ENCODE data around the gene PIANP.
"Not testable (repeated sequence)": the region's sequence is repeated elsewhere in the genome, so short reads cannot be mapped to it uniquely, and the experiment has no call there.

The PIANP gene

GRCh38 chr12:6700646-6701051 is at the start of gene PIANP:
PIANP (minus strand) TSS chr12:6700815; CDS start chr12:6698061, 2,754 bp downstream.
- DNase-seq = peak; percentile 75

DNA sequence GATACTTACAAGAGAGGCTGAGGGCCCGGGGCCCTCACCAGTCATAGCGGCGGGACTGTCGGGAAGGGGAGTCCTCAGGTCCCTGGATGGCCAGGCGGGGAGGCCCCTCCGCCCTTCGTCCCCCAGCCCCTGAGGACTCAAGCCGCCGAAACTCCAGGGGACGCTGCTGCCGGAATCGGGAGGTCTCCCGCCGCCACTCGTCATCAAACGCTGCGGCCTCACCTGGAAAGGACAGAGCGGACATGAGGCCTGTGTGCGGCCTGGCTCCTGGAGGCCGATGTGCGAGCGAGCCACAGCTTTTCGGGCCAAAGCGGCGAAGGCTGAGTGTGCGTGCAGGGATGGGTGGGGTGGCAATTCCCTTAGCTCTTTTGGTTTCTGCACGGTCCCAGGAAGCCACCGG is 48.1 kb upstream of the PIANP start:
- no peak for DNase-seq

DNA sequence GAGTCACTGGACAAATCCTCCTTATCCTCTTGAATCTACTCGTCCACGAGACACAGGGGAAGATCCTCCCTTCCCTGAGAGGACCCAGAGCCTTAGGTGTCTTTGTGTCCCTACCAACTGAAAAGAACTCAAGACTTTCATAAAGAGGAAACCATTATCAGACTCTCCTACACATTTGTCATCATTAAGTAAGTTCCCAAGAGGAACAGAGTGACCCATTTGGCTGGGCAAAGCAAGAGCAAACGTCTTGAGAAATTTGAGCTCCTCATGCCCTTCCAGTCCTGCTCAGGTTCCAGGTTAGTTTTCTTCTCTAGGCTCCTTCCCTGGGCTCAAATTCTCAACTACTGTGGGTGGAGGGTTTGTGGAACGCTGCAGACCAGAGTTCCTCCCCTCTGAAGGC is 46.6 kb upstream of the PIANP start:
- no peak for DNase-seq

- DNase-seq = no peak
These were observed 45.3 kb upstream of the PIANP start for GRCh38 chr12:6745741-6746525.

- DNase-seq = not testable (repeated sequence)
These were observed 42.7 kb upstream of the PIANP start for GRCh38 chr12:6743300-6743699.

GRCh38 chr12:6742834-6743233 is 42.2 kb upstream of the PIANP start:
- DNase-seq = no peak

GRCh38 chr12:6742080-6742479 is 41.5 kb upstream of the PIANP start:
- not testable (repeated sequence) for DNase-seq

- DNase-seq = no peak
These were observed 36.1 kb upstream of the PIANP start for GRCh38 chr12:6736754-6737153.

DNA sequence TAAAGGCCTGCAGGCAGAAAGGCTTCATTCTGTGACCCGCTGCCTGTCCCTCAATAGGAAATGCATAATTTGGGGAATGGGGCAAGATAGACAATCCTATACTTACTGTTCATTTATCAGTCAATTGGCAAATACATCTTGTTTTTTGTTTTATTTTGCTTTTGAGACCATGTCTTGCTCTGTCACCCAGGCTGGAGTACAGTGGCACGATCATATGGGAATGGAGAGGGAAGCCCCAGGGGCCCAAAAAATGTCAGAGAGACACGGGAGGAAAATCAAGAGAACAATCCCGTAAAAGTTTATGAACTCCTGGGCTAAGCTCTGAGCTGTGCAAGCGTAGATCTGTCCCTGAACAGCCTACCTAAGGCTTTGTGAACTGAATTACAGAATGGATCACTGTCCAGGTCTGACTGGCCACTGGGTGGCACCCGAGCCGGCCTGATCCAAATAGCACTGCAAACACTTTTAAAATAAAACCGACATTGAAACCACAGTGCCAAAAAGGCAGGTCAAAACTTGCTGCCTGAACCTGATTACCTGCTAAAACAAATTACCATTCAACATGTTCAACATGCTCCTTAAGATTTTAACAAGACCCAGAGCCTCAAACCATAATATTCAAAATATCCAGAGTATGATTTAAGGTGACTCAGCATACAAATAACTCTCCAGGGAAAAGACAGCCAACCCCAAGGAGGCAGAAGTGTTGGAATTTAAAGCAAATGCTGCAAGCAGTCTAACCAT is 35.0 kb upstream of the PIANP start:
- DNase-seq = no peak

- no peak for DNase-seq
These were observed 34.1 kb upstream of the PIANP start for GRCh38 chr12:6734506-6735387.

- DNase-seq = no peak
These were observed 29.6 kb upstream of the PIANP start for GRCh38 chr12:6730169-6730568.

GRCh38 chr12:6729186-6729585 is 28.6 kb upstream of the PIANP start:
- DNase-seq = no peak

DNA sequence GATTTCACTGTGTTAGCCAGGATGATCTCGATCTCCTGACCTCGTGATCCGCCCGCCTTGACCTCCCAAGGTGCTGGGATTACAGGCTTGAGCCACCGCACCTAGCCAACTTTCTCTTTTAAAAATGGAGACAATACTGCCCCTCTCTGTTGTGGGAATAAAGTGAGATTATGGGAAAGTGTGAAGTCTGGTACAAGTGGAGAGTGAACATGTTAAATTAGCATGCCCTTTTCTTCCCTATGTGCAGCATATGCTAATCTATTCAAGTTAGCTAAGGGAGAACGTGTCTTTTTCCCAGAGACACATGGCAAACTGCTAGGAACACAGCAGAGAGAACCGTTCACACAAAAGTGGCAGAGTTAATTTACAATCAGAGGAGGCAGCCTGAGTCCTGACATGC is 24.7 kb upstream of the PIANP start:
- no peak for DNase-seq

DNA sequence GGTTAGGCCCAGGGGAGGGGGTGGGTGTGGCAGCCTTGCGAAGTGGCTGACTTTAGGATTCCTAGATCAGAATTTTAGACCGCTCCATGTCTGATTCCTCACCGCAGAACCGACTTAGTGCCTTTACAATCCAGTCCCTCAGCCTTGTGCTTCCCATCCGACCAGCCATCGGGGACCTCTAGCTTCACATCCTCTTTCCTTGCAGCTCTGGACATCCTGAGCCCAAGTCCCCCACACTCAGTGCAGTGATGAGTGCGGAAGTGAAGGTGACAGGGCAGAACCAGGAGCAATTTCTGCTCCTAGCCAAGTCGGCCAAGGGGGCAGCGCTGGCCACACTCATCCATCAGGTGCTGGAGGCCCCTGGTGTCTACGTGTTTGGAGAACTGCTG is 23.8 kb upstream of the PIANP start:
- DNase-seq = peak; percentile 70

DNA sequence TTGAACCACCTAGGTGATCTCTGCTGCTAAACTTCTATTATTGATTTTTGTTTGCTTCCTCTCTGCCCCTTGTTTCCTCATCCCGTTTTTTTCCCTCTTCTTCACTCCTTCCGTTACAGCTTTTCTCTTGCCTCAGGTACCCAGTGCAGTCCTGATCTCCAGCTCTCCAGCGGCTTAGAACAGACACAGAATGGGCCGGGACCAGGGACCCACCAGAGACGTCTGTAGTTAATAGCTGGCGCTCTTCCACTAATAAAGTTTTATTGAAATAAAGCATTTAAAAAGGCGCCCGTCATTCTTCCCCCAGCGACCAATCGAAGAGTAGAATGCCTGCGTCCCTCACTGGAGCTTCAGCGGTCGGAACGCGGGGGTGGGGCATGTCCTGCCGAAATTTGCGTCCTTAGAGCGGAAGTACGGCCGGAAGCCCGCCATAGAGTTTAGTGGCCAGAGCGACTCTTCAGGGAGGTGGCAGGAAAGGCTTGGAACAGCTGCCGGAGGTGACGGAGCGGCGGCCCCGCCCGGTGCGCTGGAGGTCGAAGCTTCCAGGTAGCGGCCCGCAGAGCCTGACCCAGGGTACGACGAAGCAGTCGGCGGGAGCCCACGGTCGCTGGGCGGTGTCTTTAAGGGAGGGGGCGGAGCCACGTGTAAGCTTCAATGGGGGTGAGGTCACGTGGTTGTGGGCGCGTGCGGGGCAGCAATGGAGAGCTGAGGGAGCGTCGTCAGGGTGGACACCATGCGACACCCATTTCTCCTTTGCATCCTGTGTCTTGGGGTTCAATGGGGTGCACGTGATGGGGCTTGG is 23.2 kb upstream of the PIANP start, which contains the start of gene COPS7A:
Gene COPS7A (plus strand): TSS at position 440 of the 802 bp plus-strand sequence. CDS start 611 bp downstream, outside the sequence.
- DNase-seq = peak; percentile 95

DNA sequence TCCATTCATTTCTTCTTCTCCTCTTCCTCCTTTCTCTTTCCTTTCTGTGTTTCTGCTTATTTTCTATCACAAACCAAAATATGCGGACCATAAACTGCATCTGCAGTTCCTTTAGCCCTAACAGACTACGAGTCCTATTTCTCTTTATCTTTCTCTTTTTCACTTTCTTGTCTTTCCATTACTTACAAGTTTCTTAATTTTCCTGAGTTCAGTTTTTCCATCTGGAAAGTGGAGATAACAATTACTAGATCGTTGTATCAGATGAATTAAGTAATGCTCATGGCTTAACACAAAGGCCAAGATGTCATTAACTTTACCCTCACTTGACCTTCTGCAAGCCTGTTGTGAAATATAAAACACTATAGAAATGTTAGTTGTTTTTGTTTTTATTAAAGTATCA is 22.2 kb upstream of the PIANP start:
- no peak for DNase-seq

DNA sequence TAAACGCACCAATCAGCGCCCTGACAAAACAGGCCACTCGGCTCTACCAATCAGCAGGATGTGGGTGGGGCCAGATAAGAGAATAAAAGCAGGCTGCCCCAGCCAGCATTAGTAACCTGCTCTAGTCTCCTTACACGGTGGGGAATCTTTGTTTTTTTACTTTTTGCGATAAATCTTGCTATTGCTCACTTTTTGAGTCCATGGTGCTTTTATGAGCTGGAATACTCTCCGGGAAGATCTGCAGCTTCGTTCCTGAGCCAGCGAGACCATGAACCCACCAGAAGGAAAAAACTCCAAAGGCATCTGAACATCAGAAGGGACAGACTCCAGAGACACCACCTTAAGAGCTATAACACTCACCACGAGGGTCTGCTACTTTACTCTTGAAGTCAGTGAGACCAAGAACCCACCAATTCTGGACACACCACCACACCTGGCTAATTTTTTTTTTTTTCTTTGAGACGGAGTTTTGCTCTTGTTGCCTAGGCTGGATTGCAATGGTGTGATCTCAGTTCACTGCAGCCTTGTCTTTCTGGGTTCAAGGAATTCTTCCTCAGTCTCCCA is 16.3 kb upstream of the PIANP start:
- DNase-seq = no peak

GRCh38 chr12:6716031-6716873 is 15.6 kb upstream of the PIANP start:
- not testable (repeated sequence) for DNase-seq

DNA sequence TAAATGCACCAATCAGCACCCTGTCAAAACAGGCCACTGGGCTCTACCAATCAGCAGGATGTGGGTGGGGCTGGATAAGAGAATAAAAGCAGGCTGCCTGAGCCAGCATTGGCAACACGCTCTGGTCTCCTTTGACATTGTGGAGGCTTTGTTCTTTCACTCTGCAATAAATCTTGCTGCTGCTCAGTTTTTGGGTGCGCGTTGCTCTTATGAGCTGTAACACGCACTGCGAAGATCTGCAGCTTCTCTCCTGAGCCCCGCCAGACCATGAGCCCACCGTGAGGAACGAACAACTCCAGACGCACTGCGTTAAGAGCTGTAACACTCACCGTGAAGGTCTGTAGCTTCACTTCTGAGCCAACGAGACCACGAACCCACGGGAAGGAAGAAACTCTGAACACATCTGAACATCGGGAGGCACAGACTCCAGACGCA is 8.4 kb upstream of the PIANP start:
- DNase-seq = peak; percentile 60

DNA sequence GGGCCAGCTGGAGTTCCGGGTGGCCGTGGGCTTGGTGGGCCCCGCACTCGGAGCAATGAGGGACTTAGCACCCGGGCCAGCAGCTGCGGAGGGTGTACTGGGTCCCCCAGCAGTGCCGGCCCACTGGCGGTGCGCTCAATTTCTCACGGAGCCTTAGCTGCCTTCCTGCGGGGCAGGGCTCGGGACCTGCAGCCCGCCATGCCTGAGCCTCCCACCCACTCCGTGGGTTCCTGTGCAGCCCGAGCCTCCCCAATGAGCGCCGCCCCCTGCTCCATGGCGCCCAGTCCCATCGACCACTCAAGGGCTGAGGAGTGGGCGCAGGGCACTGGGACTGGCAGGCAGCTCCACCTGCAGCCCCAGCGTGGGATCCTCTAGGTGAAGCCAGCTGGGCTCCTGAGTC is 7.7 kb upstream of the PIANP start:
- DNase-seq = not testable (repeated sequence)

GRCh38 chr12:6703631-6704030 is 3.0 kb upstream of the PIANP start:
- DNase-seq = no peak

Data from activated CD8-positive, alpha-beta memory T cell treated with anti-CD3 and anti-CD28 coated beads, Interleukin-2, amount 50 U/mL, for 48 hours (primary cell).